ENCODE results near the gene GSTO2.

Gene GSTO2

DNA sequence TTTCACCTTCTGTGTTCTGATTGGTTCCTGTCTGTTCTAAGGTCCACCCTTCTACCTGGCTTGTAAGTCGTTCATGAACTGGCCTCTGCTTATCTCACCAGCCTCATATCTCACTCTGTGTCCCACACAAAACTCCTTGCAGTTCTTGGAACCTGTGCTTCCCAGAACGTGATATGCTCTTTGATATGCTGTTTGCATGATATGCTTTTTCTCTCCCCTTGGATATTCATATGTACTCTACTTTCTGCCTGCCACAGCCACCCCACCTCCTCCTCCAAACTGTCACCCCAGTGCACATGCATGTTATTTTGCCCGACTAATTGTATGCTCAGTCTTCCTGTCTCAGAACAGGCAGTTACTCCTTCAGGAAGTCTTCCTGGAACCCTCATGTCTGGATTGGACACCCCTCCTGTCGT is 71.1 kb downstream of the GSTO2 start:
- DNase-seq (ENCODE audit: low read depth in 2 of 2): no peak

DNA sequence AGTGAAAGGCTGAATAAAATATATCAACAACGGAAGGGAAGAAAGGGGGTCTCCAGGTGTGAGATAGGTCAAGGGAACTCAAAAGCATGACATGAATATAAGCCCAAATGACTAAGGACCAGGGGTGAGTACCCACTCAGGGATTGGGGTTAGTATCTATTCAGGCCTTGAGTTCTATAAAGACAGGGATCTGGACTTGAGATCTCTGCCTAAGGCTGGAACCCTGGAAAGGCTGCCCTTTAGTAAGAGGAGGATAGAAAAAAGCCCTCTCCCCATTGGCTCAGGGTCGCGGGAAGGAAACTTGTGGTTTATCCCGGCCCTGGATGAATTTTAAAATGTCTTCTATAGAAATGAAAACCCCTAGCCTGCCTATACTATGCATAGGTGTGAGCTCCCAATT is 71.7 kb downstream of the GSTO2 start:
- DNase-seq (ENCODE audit: low read depth in 2 of 2): no peak

DNA sequence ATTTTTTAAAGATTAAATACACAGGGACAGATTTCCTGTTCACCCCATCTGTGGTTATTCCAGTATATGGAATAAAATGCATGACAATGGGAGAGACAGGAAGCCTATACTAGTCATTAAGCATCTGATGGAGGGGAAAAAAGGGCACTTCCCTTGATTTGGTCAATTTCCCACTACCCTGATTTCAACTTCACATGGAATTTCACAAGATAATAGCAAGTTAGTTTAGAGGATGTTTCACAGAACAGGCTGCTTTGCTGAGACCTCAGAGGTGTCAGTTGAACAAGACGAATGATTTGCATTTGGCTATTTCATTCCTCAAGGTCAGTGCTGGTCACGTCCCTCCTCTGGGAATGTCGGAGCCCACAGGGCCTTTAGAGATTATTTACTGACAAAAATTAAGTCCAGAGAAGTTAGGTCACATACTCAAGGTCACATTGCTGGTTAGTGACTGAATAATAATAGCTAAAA is 74.0 kb downstream of the GSTO2 start:
- DNase-seq (ENCODE audit: low read depth in 2 of 2): no peak

DNA sequence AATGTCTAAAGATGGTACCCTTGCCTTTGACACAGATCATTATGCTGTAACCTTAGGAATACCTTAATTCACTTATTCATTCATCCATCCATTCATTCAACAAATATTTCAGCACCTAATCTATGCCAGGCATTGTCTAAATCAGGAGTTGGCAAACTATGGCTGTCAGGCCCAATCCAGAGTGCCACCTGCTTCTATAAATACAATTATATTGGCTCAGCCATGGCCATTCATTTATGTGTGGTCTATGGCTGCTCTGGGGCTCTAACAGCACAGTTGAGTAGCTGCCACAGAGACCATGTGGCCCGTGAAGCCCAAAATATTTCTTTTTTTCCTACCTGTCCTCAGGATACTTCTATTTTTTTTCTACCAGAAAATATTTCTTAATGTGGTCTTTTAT is 75.2 kb downstream of the GSTO2 start:
- no peak for DNase-seq (ENCODE audit: low read depth in 2 of 2)

DNA sequence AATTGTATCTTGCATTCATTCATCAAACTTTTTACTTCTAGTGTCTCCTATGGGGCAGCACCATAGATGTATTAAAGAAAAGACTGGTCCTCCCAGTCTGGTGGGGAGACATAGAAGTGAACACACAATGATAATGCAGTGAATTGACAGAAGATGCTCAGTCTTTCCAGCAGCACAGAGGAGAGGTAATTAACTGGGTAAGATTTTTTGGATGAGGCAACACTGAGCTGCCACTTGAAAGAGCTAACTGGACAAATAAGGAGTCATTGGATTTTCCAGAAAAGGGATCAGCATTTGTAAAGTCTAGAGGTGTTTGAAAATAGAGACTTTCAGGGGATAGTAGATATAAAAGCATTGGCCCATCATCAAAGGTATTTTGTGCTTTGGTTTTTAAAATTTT is 76.5 kb downstream of the GSTO2 start:
- no peak for DNase-seq (ENCODE audit: low read depth in 2 of 2)

DNA sequence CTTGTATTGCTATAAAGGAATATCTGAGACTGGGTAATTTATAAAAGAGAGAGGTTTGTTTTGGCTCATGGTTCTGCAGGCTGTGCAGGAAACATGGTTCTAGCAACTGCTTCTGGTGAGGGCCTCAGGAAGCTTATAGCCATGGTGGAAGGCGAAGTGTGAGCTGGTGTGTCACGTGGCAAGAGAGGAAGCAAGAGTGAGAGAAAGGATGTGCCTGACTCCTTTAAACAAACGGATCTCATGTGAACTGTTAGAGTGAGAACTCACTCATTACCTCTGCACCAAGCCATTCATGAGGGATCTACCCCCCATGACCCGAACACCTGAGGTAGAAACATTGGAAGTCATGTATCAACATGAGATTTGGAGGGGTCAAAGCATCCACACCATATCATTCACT is 77.0 kb downstream of the GSTO2 start:
- DNase-seq (ENCODE audit: low read depth in 2 of 2): no peak

DNA sequence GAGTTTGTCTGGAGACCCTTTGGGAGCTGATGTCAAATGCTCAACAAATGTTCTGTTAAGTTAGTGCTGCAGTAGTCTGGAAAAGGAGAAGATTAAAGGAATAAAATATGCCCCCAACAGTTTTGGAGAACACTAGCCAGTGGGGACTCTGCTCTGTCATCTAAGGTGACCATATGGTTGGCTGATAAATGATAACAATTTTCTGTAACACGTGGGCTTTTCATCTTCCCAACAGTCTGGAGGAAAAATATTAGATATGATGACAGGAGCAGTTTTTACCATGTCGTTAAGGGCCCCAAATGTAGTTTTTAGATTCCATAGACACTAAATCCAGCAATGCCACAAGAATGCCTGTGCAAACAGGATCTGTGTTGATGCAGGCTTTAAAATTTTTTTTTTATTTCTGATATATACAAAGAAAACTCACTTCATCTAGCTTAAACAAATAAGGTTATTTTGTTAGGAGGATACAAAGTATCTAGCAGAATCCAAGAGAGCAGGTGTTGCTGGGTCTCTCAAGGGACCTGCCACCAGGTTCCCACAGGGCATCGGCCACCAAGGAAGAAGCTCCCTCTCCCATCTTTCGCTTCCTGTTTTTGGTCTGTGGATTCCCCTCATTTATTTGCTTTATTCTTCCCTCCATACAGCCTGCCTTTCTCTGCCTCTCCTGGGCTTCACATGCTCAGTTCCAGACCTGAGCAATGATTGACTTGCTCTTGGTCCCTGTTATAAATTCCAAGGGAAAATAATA is 78.5 kb downstream of the GSTO2 start:
- no peak for DNase-seq (ENCODE audit: low read depth in 2 of 2)

DNA sequence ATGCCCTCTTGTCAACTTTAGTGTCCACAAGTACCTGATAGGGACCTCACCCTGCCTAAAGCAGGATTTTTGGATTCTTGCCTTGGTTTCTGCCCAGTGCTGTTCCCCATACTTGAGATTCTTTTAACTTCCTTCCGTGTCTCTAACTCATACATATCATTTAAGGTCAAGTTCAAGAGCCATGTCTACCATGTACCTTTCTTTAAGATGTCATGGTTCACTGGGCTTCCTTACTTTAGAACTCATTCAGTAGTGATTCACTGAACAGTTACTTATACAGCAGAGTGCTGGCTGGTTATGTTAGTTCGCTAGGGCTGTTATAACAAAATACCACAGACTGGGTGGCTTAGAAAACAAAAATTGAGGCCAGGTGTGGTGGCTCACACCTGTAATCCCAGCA is 79.6 kb downstream of the GSTO2 start:
- DNase-seq (ENCODE audit: low read depth in 2 of 2): no peak

DNA sequence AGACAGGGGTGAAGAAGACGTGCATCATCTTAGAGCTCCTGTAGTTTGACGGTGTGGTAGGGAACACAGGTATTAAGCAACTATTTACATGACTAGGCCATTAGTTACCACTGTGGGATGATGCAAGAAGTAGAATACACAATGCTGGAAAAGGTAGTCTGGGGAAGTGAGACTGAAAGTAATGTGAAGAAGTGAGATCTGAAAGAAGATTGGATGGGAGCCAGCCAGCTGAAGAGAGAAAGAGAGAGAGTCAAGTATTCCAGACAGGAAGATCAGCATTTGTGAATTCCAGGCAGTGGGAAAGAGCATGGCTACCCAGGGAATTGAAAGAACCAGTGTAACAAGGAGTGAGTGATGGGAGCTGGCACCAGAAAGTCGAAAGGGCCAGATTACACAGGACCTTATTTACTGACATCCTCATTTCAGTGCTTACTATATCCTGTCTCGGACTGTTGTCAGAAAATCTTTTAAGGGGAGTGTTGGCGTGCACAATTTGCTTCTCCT is 80.7 kb downstream of the GSTO2 start:
- no peak for DNase-seq (ENCODE audit: low read depth in 2 of 2)

DNA sequence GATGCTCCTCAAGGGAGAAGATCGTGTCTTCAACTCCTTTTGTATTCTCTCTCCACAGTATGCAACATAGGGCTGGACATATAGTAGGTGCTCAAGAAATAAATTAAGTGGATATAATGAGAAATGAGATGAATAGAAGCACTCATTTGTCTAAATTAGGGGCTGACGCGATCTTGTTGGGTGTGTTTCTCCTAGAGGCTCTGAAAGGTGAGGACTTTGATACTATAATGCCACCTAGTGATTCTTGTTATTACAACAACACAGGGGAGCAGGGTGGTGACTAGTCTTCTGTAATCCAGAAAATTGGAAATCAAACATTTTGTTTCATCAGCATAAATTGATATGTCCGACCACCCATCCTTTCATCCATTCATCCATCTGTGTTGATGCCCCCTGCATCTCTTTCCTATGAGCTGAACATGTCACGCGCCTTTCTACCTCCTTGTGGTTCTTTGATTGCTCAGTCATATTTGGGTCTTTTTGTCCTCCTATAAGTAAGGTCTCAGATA is 81.2 kb downstream of the GSTO2 start:
- no peak for DNase-seq (ENCODE audit: low read depth in 2 of 2)

DNA sequence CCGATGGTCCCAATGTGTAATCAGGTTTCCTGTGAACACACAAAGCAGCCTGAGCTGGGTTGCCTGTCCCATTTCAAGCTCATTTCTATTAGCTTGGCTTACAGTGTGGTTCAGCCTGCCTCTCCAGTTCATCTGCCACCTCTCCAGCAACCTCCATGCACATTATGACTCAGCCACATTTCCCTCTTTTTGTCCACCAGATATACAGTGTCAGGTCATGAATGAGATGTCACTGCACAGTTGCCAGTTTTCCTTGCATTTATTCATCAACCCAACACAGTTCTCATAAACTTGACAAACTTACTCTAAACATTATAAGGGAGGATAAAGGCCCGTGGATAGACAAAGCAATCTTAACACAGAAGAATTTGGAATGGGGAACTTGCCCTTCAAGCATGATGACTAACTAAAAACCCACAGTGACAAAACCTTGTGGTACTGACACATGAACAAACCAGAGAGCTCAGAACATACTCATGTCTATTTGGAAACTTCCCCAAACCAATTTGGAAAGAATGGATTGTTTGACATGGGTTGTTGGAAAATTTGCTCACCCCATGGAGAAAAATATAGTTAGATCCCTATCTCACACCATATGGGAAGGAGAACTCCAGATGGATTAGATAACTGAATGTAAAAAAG is 82.2 kb downstream of the GSTO2 start:
- DNase-seq (ENCODE audit: low read depth in 2 of 2): no peak

DNA sequence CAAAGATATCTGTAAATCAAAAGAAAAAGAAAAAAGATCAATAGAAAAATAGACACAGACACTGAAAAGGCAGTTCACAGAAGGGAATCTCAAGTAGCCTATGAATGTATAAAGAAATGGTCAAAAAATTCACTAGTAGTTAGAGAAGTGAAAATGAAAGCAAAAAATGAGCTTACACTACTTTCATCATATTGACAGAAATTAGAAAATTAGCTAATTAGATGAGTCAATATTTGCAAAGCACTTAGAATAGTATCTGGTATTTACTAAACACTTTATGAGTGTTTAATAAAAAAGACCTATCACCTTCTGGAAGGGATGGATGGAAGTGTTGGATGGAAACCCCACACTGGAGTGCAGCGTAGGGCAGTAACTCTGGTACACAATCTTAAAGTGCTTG is 82.9 kb downstream of the GSTO2 start:
- DNase-seq (ENCODE audit: low read depth in 2 of 2): no peak

DNA sequence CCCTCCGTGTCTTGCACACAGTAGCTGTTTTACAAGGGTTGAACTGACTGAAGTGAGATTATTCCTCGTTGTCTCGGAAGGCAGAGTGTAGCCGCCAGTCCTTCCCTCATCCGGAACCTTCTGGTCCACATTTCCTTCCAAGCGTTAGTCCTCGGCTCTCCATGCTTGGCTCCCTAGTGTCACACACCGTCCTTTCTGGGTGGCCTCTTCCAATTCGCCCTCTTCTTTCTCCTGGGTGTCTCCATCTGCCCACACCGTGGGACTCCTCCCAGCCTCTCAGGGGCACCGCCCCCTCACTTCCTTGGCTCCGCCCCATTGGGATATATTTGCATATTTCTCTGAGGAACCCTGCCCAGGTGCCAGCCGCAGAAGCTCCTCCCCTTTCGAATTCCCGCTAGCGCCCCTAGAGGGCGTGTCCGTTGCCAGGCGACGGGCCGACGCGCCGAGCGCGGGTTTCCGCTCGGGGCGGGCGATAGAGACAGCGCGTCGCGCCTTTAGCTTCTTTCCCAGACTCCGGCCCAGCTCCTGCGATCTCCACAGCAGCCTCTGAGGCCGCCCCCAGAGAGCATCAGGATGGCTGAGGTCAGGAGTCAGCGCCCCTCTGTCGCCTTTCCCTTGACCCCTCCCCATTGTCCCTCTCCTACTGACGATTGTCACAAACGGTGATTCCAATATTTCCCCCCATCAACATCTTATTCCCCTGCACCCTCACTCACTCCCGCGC is 84.5 kb downstream of the GSTO2 start, which contains the start of gene CFAP58:
Gene CFAP58, plus strand, starts transcription at position 509 of the 724 bp plus-strand sequence. Its CDS starts 65 bp downstream, at position 574.
- peak in 1 of 2 experiments; percentile 53 for DNase-seq (ENCODE audit: low read depth in 2 of 2)

All from fibroblast of skin of left quadriceps (primary cell).